GM21576 (cell line): ENCODE data around the gene SNX27.
"Not testable (repeated sequence)": the region's sequence is repeated elsewhere in the genome, so short reads cannot be mapped to it uniquely, and the experiment has no call there.

Experiments used
- ATAC-seq: cut with Tn5 transposase; IDR thresholded peaks from one replicate; pipeline ENCODE4 v1.9.1; 2021; ENCODE audit warnings: mild to moderate bottlenecking, moderate library complexity; ENCODE audit not compliant: unreplicated experiment

The SNX27 gene

GRCh38 chr1:151602550-151602949 lies 9.3 kb upstream of the SNX27 start:
- not testable (repeated sequence) for ATAC-seq

- ATAC-seq, result no peak
These were observed 7.6 kb upstream of the SNX27 start for GRCh38 chr1:151604291-151604690.

GRCh38 chr1:151606384-151606783 lies 5.5 kb upstream of the SNX27 start:
- no peak for ATAC-seq

GRCh38 chr1:151606857-151607256 lies 5.0 kb upstream of the SNX27 start:
- no peak for ATAC-seq

- ATAC-seq, result no peak
These were observed 1.7 kb upstream of the SNX27 start for GRCh38 chr1:151610142-151610541.

GRCh38 chr1:151611288-151611790 lies 511 bp upstream of the SNX27 start:
- no peak for ATAC-seq

GRCh38 chr1:151612501-151613281 lies 841 bp downstream of the SNX27 start:
- no peak for ATAC-seq

GRCh38 chr1:151613282-151613780 lies 1.5 kb downstream of the SNX27 start:
- ATAC-seq, result no peak

GRCh38 chr1:151615711-151616504 lies 4.1 kb downstream of the SNX27 start:
- ATAC-seq, result no peak

GRCh38 chr1:151616505-151616849 lies 4.6 kb downstream of the SNX27 start:
- no peak for ATAC-seq

GRCh38 chr1:151618003-151618402 lies 6.2 kb downstream of the SNX27 start:
- no peak for ATAC-seq

GRCh38 chr1:151618470-151618869 lies 6.6 kb downstream of the SNX27 start:
- ATAC-seq, result no peak

GRCh38 chr1:151618996-151619395 lies 7.1 kb downstream of the SNX27 start:
- not testable (repeated sequence) for ATAC-seq

- no peak for ATAC-seq
These were observed 7.7 kb downstream of the SNX27 start for GRCh38 chr1:151619489-151620093.

GRCh38 chr1:151620286-151620685 lies 8.4 kb downstream of the SNX27 start:
- no peak for ATAC-seq

GRCh38 chr1:151621351-151621750 lies 9.5 kb downstream of the SNX27 start:
- ATAC-seq, result no peak

- no peak for ATAC-seq
These were observed 12.9 kb downstream of the SNX27 start for GRCh38 chr1:151624783-151625182.

- ATAC-seq, result no peak
These were observed 15.0 kb downstream of the SNX27 start for GRCh38 chr1:151626740-151627334.

GRCh38 chr1:151629278-151629677 lies 17.4 kb downstream of the SNX27 start:
- ATAC-seq, result no peak

GRCh38 chr1:151635479-151636072 lies 23.7 kb downstream of the SNX27 start:
- no peak for ATAC-seq
